HG03469 (cell line): Measurements from ENCODE around the gene ENDOD1.

Source experiments
- ATAC-seq: cut with Tn5 transposase; IDR thresholded peaks from one replicate; pipeline ENCODE4 v1.9.1; 2021; ENCODE audit warnings: mild to moderate bottlenecking, moderate library complexity, moderate number of reproducible peaks; ENCODE audit not compliant: unreplicated experiment

Gene ENDOD1

DNA sequence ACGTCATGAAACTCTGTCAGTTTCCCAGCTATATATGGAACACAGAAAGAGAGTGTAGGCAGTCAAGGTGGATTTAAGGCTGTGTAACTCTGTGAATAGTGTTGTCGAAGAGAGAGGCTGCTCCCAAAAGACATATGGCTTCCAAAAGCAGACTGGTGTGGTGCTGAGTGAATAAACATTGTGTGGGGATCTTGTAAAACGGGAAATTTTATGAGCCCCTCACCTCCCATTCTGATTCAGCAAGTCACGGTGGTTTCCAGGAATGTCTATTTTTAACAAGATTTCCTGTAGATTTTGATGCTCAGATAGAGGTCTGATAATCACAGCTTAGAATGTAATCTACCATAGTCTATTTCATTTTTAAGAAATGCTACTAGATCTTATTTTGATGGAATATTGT is 73.5 kb downstream of the ENDOD1 start:
- ATAC-seq = no peak

DNA sequence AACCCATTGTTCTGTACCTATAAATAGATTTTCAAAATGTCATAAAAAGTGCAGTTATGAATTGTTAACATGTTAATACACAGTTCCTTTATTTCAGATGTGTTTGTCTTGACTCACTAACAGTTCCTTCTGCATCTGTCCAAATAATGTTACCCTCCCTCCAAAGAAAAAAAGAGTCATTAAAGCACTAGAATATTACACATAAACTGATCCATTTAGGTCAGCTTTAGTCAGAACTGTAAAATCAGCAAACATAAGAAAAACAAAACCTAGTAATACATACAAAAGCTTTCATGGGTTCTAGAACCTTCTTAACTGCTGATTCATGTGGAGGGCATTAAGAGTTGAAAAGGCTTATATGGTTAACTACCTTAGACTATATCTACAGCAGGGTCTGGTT is 76.0 kb downstream of the ENDOD1 start:
- ATAC-seq = no peak

DNA sequence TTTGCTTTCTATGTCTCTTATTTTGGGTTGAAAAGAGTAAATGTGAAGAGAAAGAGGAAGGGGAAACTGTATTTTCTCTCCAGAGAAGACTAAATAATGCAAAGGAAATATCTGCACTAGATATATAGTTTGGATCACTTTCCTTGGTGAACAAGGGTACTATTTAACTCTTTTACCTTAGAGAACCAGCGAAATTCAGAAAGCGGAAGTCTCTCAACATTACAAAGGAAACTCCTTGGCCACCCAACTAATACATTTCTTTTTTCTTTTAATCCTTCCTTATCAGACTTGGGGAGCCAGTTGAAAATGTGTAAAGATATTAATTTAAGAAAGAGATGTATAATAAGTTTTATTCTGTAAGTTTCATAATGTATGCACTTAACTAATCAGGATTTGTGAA is 77.1 kb downstream of the ENDOD1 start:
- ATAC-seq = no peak

DNA sequence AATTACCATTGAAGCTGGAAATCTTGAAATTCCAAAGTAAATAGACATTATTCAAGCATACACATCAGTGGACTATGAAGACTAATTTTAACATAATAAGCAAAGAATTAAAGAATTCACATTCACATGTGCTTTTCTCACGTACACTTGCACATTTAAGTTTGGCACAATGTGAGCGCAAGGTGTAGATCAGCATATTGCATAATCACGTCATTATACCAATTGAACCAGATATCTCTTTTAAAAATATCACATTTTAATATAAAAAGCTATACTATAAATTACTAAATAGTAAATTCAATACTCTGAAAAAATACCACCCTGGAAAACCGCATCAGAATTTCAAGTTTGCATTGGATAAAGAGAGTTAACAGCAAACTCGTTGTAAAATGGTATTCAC is 80.6 kb downstream of the ENDOD1 start:
- ATAC-seq = no peak

DNA sequence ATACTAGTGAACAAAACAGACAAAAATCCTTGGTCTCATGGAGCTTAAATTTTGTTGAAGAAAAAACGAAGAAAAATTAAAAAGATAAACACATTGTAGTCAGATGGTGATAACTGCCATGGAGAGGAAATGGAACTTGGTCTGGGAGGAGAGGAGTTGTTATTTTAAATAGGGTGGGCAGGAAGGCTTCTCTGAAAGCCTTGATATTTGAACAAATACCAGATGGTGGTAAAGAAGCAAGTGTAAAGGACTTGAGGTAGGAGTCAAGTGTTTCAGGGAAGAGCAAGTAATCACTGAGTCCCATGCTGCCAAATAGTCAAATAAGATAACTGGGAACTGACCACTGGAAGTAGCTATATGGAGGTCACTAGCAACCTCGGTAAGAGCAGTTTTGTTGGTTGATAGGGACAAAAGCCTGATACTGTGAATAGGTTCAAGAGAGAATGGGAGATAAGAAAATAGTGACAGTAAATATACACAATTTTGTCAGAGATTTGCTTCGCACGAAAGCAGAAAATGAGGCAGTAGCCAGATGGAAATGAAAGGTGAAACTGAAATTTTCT is 86.3 kb downstream of the ENDOD1 start:
- no peak for ATAC-seq
